DOHH2 (cell line): Measurements from ENCODE around the gene LDAF1.

Experiments
- H3F3A ChIP-seq: fragments of 200-600 bp; sonication (generic), shearing (Covaris generic); 2 replicates; pipeline ENCODE4 v1.6.0; 2016; ENCODE audit warnings: antibody characterized with exemption, mild to moderate bottlenecking; ENCODE audit not compliant: control insufficient read depth, insufficient read depth
- H3K27ac ChIP-seq: fragments of 200-600 bp; sonication (generic); 2 replicates; pipeline ENCODE4 v1.5.1; 2014; ENCODE audit warnings: low read depth, mild to moderate bottlenecking, low read length, moderate library complexity
- H3K27me3 ChIP-seq: fragments of 200-600 bp; sonication (generic); 2 replicates; pipeline ENCODE4 v1.6.1; 2014; ENCODE audit warnings: mild to moderate bottlenecking, low read length, mixed read lengths; ENCODE audit not compliant: control insufficient read depth
- H3K36me3 ChIP-seq: fragments of 200-600 bp; sonication (generic); 2 replicates; pipeline ENCODE4 v1.6.1; 2014; ENCODE audit warnings: mild to moderate bottlenecking, low read length, moderate library complexity, mixed read lengths; ENCODE audit not compliant: control insufficient read depth
- H3K4me1 ChIP-seq: fragments of 200-600 bp; sonication (generic); 2 replicates; pipeline ENCODE4 v1.6.1; 2014; ENCODE audit warnings: mild to moderate bottlenecking, low read length, mixed read lengths; ENCODE audit not compliant: control insufficient read depth
- H3K4me2 ChIP-seq: fragments of 200-600 bp; sonication (generic); 2 replicates; pipeline ENCODE4 v1.6.0; 2014; ENCODE audit warnings: mild to moderate bottlenecking, low read length, moderate library complexity
- H3K4me3 ChIP-seq: fragments of 200-600 bp; sonication (generic); 2 replicates; pipeline ENCODE4 v1.5.1; 2014; ENCODE audit warnings: mild to moderate bottlenecking, low read length, mixed read lengths
- H3K79me2 ChIP-seq: fragments of 200-600 bp; sonication (generic); 2 replicates; pipeline ENCODE4 v1.6.1; 2014; ENCODE audit warnings: mild to moderate bottlenecking, low read length, mixed read lengths; ENCODE audit not compliant: control insufficient read depth
- H3K9me2 ChIP-seq: fragments of 200-600 bp; sonication (generic); replicated peaks from 2 replicates; pipeline ENCODE4 v1.6.1; 2014; ENCODE audit warnings: mild to moderate bottlenecking, low read length, mixed read lengths; ENCODE audit not compliant: control insufficient read depth
- H3K9me3 ChIP-seq: fragments of 200-600 bp; sonication (generic); 2 replicates; pipeline ENCODE4 v1.6.1; 2014; ENCODE audit warnings: antibody characterized with exemption, low read length, mixed read lengths; ENCODE audit not compliant: control insufficient read depth, insufficient read depth
- H4K20me1 ChIP-seq: fragments of 200-600 bp; sonication (generic); 2 replicates; pipeline ENCODE4 v1.6.0; 2014; ENCODE audit warnings: low read depth, mild to moderate bottlenecking, antibody characterized with exemption, low read length, moderate library complexity; ENCODE audit not compliant: control insufficient read depth, insufficient read depth
- EZH2phosphoT487 ChIP-seq: fragments of 200-600 bp; sonication (generic); IDR thresholded peaks from 2 replicates; pipeline ENCODE4 v1.6.1; 2017; ENCODE audit warnings: borderline replicate concordance, mild to moderate bottlenecking, antibody characterized with exemption, low read length, moderate library complexity, mixed read lengths
- TF ChIP-seq, protein P1 (sequence below): fragments of 200-600 bp; sonication (generic); IDR thresholded peaks from one replicate; pipeline ENCODE4 v1.5.1; 2014; ENCODE audit warnings: antibody characterized with exemption, mild to moderate bottlenecking, low read depth, low read length; ENCODE audit not compliant: poor library complexity, severe bottlenecking

LDAF1 gene

DNA sequence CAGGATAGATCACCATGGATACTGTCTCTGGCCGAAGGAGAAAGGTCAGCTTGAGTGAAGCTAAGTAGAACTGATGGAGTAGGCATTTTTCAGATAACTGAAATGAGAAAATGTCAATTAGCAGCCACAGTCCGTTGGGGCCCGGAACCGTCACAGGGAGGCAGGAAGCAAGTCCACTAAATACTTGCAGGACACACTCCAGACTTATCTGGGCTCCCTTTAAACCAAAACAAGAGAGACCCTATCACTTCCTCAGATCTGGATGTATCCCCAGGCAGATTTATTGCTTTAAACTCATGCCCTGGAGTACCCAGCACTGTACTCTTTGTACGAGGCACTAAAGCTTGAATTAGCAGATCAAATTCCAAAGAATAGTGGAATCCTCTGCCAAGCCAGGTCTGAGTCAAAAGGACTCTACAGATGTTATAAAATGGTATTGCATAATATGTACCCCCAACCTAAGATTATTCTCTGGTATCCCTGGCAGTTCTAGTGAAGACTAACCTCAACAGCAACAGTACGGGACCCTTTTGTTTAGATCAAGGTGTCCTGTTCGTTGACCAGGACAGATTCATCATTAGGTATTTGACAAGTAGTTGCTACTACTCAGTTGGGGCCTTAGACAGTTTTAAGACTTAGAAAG lies 44.8 kb downstream of the LDAF1 start:
- H3K27me3 ChIP-seq: peaks cover 46% of the 10 kb centered on the region

DNA sequence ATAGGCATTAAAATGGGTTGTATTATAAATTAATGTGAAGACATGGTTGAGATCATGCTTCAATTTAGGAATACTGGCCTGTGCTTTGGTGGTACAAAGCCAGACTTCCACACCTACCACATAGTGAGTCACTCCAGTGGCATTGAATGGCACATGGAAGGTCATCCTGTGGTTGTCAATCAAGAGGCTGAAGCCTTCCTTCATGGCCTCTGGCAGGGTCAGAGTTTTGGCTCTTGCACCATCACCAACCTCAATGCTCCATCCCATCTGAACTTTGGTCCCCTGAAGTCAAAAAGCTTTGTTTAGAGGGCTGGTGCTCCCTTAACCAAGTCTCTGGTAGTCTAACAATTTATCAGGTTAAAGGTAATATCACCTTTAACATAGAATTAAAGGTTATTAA lies 46.8 kb downstream of the LDAF1 start:
- Histone ChIP-seq H3K4me3 (no peak overlapping the region), H3F3A (no peaks in the 10 kb centered on the region), H3K27me3 (peaks cover 46% of the 10 kb centered on the region), H3K9me2 (no peaks in the 10 kb centered on the region), H3K9me3 (no peaks in the 10 kb centered on the region), H3K36me3 (no peaks in the 10 kb centered on the region), H4K20me1 (no peaks in the 10 kb centered on the region), H3K79me2 (no peaks in the 10 kb centered on the region), H3K27ac (no peak overlapping the region), H3K4me1 (no peaks in the 10 kb centered on the region), H3K4me2 (no peak overlapping the region)
- TF ChIP-seq EZH2phosphoT487: no peak
- TF ChIP-seq, protein P1, sequence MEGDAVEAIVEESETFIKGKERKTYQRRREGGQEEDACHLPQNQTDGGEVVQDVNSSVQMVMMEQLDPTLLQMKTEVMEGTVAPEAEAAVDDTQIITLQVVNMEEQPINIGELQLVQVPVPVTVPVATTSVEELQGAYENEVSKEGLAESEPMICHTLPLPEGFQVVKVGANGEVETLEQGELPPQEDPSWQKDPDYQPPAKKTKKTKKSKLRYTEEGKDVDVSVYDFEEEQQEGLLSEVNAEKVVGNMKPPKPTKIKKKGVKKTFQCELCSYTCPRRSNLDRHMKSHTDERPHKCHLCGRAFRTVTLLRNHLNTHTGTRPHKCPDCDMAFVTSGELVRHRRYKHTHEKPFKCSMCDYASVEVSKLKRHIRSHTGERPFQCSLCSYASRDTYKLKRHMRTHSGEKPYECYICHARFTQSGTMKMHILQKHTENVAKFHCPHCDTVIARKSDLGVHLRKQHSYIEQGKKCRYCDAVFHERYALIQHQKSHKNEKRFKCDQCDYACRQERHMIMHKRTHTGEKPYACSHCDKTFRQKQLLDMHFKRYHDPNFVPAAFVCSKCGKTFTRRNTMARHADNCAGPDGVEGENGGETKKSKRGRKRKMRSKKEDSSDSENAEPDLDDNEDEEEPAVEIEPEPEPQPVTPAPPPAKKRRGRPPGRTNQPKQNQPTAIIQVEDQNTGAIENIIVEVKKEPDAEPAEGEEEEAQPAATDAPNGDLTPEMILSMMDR: no peak

More for the DNA sequence above, 44.8 kb downstream of the LDAF1 start:
- no peak overlapping the region for H3K4me2 ChIP-seq
- H3K36me3 ChIP-seq: no peaks in the 10 kb centered on the region
- H3K4me1 ChIP-seq: no peaks in the 10 kb centered on the region
- no peaks in the 10 kb centered on the region for H3K9me3 ChIP-seq
- no peak overlapping the region for H3K4me3 ChIP-seq
- H3K79me2 ChIP-seq: no peaks in the 10 kb centered on the region
- no peaks in the 10 kb centered on the region for H4K20me1 ChIP-seq
- H3K9me2 ChIP-seq: no peaks in the 10 kb centered on the region
- H3F3A ChIP-seq: no peaks in the 10 kb centered on the region
- H3K27ac ChIP-seq: no peak overlapping the region
- TF ChIP-seq, protein P1: no peak
- TF ChIP-seq EZH2phosphoT487: no peak

DNA sequence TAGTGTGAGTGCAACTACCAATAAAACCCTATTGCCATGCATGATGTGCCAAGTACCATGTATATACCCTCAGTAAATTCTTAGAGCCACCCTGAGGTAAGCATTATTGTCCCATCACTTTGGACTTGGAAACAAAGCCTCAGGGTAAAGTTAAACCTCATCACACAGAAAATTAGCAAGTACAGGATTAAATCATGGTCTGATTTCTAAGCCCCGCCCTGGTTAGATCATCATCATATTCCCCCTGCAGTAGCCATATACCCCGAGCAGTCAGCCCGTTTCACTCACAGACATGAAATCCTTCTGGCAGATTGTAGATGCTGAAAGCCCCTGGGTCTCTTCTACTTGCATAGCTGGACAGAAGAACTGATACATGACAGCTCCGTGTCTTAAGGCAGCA lies 48.1 kb downstream of the LDAF1 start:
- Histone ChIP-seq H3K79me2 (no peaks in the 10 kb centered on the region), H3K9me2 (no peaks in the 10 kb centered on the region), H3K9me3 (no peaks in the 10 kb centered on the region), H3K4me3 (no peak overlapping the region), H3K4me2 (no peak overlapping the region), H3K36me3 (no peaks in the 10 kb centered on the region), H3K4me1 (no peaks in the 10 kb centered on the region), H3K27me3 (peaks cover 36% of the 10 kb centered on the region), H3K27ac (no peak overlapping the region), H3F3A (no peaks in the 10 kb centered on the region), H4K20me1 (no peaks in the 10 kb centered on the region)
- TF ChIP-seq EZH2phosphoT487: no peak
- TF ChIP-seq, protein P1: no peak
